K562 (cell line): ENCODE data around the gene BECN2. TPM values are rescaled to one million over a fixed set of nuclear protein-coding genes. Genes with fewer than 3 reads are reported as not detected.

Experiments
- NELFE ChIP-seq: IDR thresholded peaks from 2 replicates; pipeline ENCODE4 v1.6.1; 2011; ENCODE audit warnings: mild to moderate bottlenecking; ENCODE audit not compliant: insufficient read depth, insufficient read length
- NR4A1 ChIP-seq, 2 experiments: fragments of 250-450 bp in 1 of 2; fragments of 450-650 bp in 1 of 2; sonication (Bioruptor Pico) in 1 of 2; IDR thresholded peaks; 2 replicates each; pipeline versions ENCODE4 v1.4.0 to v1.6.1; 2016 to 2020; ENCODE audit warnings: mild to moderate bottlenecking in 2 of 2, missing compliant biosample characterization in 1 of 2, missing genetic modification characterization in 1 of 2, moderate library complexity in 1 of 2
- SMC3 ChIP-seq: conservative IDR thresholded peaks from 2 replicates; pipeline ENCODE4 v1.6.1; 2011; ENCODE audit warnings: low read depth, low read length, improper control_type of control experiment; ENCODE audit not compliant: insufficient read depth
- SREBF1 ChIP-seq: fragments of 150-350 bp; IDR thresholded peaks from 2 replicates; pipeline ENCODE4 v1.6.1; 2014; ENCODE audit warnings: antibody characterized with exemption, low read depth, low read length, borderline replicate concordance
- ZNF253 ChIP-seq: fragments of 250-450 bp; sonication (Bioruptor Pico); conservative IDR thresholded peaks from 2 replicates; pipeline ENCODE4 v1.6.1; 2021; ENCODE audit warnings: mild to moderate bottlenecking
- polyA plus RNA-seq, 8 experiments: library from polyadenylated mRNA; depleted of rRNA in 4 of 8; stranded (reverse) in 5 of 8; unstranded in 3 of 8; fragments of >200 nt; fragmentation: Nextera tagmentation in 2 of 8; fragmentation: Illumina TruSeq in 1 of 8; extraction: Ambion mirVana in 2 of 8; extraction: Trizol in 1 of 8; gene quantifications; 2 replicates each; pipeline versions ENCODE4 v1.2.1 to v1.2.3, GENCODE V29; 2011 to 2014; ENCODE audit warnings: inconsistent platforms in 1 of 8, missing spikeins in 1 of 8
- total RNA-seq, 7 experiments: library from RNA; depleted of rRNA in 6 of 7; stranded (reverse); fragments of >200 nt in 6 of 7; fragmentation: Illumina TruSeq in 2 of 7; extraction: Trizol in 2 of 7; gene quantifications; 2 replicates each; pipeline versions ENCODE4 v1.2.1 to v1.2.3, GENCODE V29; 2011 to 2021; ENCODE audit warnings: low replicate concordance in 1 of 7
- TF ChIP-seq, protein P1 (sequence below): sonication (generic); formaldehyde crosslinking; IDR thresholded peaks from 2 replicates; pipeline ENCODE4 v1.8.0; 2023; ENCODE audit warnings: mild to moderate bottlenecking, missing genetic modification reagents
- TF ChIP-seq, protein P2 (sequence below), 2 experiments: fragments of 450-650 bp in 1 of 2; sonication (generic) in 1 of 2; formaldehyde crosslinking; conservative IDR thresholded peaks; 2 replicates each; pipeline versions ENCODE4 v1.4.0 to v1.8.1; 2020 to 2022; ENCODE audit warnings: mild to moderate bottlenecking in 1 of 2, missing genetic modification reagents in 1 of 2
- TF ChIP-seq, protein P3 (sequence below): fragments of 450-650 bp; IDR thresholded peaks from 2 replicates; pipeline ENCODE4 v1.6.1; 2016
- TF ChIP-seq, protein P4 (sequence below), 2 experiments: fragments of 200-800 bp in 1 of 2; sonication (Bioruptor generic) in 1 of 2; sonication (generic) in 1 of 2; formaldehyde crosslinking in 1 of 2; IDR thresholded peaks in 1 of 2; conservative IDR thresholded peaks in 1 of 2; 2 replicates each; pipeline versions ENCODE4 v1.5.0 to v1.6.1; 2016 to 2020; ENCODE audit warnings: missing compliant biosample characterization in 1 of 2, missing genetic modification characterization in 1 of 2, missing genetic modification reagents in 1 of 2
- TF ChIP-seq, protein P5 (sequence below): fragments of 450-650 bp; formaldehyde crosslinking; IDR thresholded peaks from 2 replicates; pipeline ENCODE4 v1.4.0; 2020; ENCODE audit warnings: mild to moderate bottlenecking
- TF ChIP-seq, protein P6 (sequence below): fragments of 250-450 bp; sonication (Bioruptor Pico); IDR thresholded peaks from 2 replicates; pipeline ENCODE4 v1.8.0; 2021; ENCODE audit warnings: borderline replicate concordance, mild to moderate bottlenecking, moderate library complexity; ENCODE audit not compliant: poor library complexity, severe bottlenecking
- TF ChIP-seq, protein P7 (sequence below): fragments of 250-450 bp; sonication (Bioruptor Pico); IDR thresholded peaks from 2 replicates; pipeline ENCODE4 v1.4.0; 2020; ENCODE audit warnings: mild to moderate bottlenecking, moderate library complexity

BECN2 gene
- total and polyA plus RNA-seq, 9 of the 15 experiments (the other 6 are each of a cell fraction or from before 2014, with no cell fraction given), result not detected

DNA sequence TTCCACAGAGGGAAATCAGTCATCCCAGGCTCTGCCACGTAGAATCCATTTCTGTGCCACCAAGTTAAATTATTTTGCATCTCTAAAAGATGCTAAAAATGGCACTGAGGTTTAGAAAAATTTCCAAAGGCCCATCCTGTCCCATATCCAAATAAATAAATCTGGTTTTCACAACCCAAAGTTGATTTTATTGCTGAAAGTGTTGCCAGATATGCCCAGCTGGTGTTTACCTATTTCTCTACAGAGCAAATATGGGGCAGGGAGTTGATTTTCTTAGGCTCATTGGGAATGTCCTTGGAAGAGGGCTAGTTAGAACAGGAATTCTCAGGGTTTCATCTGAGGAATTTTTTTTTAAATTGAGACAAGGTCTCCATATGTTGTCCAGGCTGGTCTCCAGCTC lies 22.4 kb downstream of the BECN2 start (continued):
- TF ChIP-seq, protein P1, sequence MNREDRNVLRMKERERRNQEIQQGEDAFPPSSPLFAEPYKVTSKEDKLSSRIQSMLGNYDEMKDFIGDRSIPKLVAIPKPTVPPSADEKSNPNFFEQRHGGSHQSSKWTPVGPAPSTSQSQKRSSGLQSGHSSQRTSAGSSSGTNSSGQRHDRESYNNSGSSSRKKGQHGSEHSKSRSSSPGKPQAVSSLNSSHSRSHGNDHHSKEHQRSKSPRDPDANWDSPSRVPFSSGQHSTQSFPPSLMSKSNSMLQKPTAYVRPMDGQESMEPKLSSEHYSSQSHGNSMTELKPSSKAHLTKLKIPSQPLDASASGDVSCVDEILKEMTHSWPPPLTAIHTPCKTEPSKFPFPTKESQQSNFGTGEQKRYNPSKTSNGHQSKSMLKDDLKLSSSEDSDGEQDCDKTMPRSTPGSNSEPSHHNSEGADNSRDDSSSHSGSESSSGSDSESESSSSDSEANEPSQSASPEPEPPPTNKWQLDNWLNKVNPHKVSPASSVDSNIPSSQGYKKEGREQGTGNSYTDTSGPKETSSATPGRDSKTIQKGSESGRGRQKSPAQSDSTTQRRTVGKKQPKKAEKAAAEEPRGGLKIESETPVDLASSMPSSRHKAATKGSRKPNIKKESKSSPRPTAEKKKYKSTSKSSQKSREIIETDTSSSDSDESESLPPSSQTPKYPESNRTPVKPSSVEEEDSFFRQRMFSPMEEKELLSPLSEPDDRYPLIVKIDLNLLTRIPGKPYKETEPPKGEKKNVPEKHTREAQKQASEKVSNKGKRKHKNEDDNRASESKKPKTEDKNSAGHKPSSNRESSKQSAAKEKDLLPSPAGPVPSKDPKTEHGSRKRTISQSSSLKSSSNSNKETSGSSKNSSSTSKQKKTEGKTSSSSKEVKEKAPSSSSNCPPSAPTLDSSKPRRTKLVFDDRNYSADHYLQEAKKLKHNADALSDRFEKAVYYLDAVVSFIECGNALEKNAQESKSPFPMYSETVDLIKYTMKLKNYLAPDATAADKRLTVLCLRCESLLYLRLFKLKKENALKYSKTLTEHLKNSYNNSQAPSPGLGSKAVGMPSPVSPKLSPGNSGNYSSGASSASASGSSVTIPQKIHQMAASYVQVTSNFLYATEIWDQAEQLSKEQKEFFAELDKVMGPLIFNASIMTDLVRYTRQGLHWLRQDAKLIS, result no peak
- TF ChIP-seq, protein P2, sequence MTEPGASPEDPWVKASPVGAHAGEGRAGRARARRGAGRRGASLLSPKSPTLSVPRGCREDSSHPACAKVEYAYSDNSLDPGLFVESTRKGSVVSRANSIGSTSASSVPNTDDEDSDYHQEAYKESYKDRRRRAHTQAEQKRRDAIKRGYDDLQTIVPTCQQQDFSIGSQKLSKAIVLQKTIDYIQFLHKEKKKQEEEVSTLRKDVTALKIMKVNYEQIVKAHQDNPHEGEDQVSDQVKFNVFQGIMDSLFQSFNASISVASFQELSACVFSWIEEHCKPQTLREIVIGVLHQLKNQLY (CRISPR knock-in tag; conservative IDR thresholded peaks at IDR 0.05), result no peak
- TF ChIP-seq, protein P3, sequence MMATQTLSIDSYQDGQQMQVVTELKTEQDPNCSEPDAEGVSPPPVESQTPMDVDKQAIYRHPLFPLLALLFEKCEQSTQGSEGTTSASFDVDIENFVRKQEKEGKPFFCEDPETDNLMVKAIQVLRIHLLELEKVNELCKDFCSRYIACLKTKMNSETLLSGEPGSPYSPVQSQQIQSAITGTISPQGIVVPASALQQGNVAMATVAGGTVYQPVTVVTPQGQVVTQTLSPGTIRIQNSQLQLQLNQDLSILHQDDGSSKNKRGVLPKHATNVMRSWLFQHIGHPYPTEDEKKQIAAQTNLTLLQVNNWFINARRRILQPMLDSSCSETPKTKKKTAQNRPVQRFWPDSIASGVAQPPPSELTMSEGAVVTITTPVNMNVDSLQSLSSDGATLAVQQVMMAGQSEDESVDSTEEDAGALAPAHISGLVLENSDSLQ, result no peak
- TF ChIP-seq, protein P4, sequence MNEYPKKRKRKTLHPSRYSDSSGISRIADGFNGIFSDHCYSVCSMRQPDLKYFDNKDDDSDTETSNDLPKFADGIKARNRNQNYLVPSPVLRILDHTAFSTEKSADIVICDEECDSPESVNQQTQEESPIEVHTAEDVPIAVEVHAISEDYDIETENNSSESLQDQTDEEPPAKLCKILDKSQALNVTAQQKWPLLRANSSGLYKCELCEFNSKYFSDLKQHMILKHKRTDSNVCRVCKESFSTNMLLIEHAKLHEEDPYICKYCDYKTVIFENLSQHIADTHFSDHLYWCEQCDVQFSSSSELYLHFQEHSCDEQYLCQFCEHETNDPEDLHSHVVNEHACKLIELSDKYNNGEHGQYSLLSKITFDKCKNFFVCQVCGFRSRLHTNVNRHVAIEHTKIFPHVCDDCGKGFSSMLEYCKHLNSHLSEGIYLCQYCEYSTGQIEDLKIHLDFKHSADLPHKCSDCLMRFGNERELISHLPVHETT (CRISPR knock-in tag; conservative IDR thresholded peaks at IDR 0.05 in 1 of 2, IDR thresholded peaks at IDR 0.05 in 1 of 2), result no peak
- TF ChIP-seq SREBF1, result no peak
- TF ChIP-seq NELFE, result no peak
- TF ChIP-seq ZNF253, result no peak
- TF ChIP-seq, protein P5, sequence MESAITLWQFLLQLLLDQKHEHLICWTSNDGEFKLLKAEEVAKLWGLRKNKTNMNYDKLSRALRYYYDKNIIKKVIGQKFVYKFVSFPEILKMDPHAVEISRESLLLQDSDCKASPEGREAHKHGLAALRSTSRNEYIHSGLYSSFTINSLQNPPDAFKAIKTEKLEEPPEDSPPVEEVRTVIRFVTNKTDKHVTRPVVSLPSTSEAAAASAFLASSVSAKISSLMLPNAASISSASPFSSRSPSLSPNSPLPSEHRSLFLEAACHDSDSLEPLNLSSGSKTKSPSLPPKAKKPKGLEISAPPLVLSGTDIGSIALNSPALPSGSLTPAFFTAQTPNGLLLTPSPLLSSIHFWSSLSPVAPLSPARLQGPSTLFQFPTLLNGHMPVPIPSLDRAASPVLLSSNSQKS (CRISPR knock-in tag), result no peak
- TF ChIP-seq SMC3, result no peak
- TF ChIP-seq, protein P6, sequence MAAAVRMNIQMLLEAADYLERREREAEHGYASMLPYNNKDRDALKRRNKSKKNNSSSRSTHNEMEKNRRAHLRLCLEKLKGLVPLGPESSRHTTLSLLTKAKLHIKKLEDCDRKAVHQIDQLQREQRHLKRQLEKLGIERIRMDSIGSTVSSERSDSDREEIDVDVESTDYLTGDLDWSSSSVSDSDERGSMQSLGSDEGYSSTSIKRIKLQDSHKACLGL, result no peak
- no peak for TF ChIP-seq NR4A1 (CRISPR knock-in tag; IDR thresholded peaks at IDR 0.05)
- TF ChIP-seq NR4A1 (tag; IDR thresholded peaks at IDR 0.05), result no peak
- TF ChIP-seq, protein P7, sequence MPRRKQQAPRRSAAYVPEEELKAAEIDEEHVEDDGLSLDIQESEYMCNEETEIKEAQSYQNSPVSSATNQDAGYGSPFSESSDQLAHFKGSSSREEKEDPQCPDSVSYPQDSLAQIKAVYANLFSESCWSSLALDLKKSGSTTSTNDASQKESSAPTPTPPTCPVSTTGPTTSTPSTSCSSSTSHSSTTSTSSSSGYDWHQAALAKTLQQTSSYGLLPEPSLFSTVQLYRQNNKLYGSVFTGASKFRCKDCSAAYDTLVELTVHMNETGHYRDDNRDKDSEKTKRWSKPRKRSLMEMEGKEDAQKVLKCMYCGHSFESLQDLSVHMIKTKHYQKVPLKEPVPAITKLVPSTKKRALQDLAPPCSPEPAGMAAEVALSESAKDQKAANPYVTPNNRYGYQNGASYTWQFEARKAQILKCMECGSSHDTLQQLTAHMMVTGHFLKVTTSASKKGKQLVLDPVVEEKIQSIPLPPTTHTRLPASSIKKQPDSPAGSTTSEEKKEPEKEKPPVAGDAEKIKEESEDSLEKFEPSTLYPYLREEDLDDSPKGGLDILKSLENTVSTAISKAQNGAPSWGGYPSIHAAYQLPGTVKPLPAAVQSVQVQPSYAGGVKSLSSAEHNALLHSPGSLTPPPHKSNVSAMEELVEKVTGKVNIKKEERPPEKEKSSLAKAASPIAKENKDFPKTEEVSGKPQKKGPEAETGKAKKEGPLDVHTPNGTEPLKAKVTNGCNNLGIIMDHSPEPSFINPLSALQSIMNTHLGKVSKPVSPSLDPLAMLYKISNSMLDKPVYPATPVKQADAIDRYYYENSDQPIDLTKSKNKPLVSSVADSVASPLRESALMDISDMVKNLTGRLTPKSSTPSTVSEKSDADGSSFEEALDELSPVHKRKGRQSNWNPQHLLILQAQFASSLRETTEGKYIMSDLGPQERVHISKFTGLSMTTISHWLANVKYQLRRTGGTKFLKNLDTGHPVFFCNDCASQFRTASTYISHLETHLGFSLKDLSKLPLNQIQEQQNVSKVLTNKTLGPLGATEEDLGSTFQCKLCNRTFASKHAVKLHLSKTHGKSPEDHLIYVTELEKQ (CRISPR knock-in tag), result no peak
